GM19193 (cell line): ENCODE results near the gene NRP2.

ENCODE experiments used
- POLR2A ChIP-seq: IDR thresholded peaks from 4 replicates; pipeline ENCODE4 v1.6.1; 2011; ENCODE audit not compliant: insufficient read depth, insufficient read length; ENCODE audit errors: extremely low read depth

NRP2 gene

GRCh38 chr2:205783872-205784499 is 101.7 kb downstream of the NRP2 start:
- TF ChIP-seq POLR2A: no peak

- no peak for TF ChIP-seq POLR2A
Observed at GRCh38 chr2:205785507-205786260, 103.4 kb downstream of the NRP2 start.

- TF ChIP-seq POLR2A: no peak
Observed at GRCh38 chr2:205786976-205787375, 104.7 kb downstream of the NRP2 start.

GRCh38 chr2:205787761-205788160 is 105.5 kb downstream of the NRP2 start:
- no peak for TF ChIP-seq POLR2A

GRCh38 chr2:205789906-205790305 is 107.6 kb downstream of the NRP2 start:
- no peak for TF ChIP-seq POLR2A

GRCh38 chr2:205792908-205793307 is 110.6 kb downstream of the NRP2 start:
- TF ChIP-seq POLR2A: no peak

- no peak for TF ChIP-seq POLR2A
Observed at GRCh38 chr2:205796805-205797313, 114.6 kb downstream of the NRP2 start.

- TF ChIP-seq POLR2A: no peak
Observed at GRCh38 chr2:205797866-205798265, 115.6 kb downstream of the NRP2 start.

- TF ChIP-seq POLR2A: no peak
Observed at GRCh38 chr2:205800224-205800623, 117.9 kb downstream of the NRP2 start.

GRCh38 chr2:205800773-205801172 is 118.5 kb downstream of the NRP2 start:
- TF ChIP-seq POLR2A: no peak

GRCh38 chr2:205802065-205802464 is 119.8 kb downstream of the NRP2 start:
- no peak for TF ChIP-seq POLR2A

- no peak for TF ChIP-seq POLR2A
Observed at GRCh38 chr2:205802941-205803340, 120.6 kb downstream of the NRP2 start.

- TF ChIP-seq POLR2A: no peak
Observed at GRCh38 chr2:205803500-205803899, 121.2 kb downstream of the NRP2 start.

GRCh38 chr2:205805136-205805535 is 122.8 kb downstream of the NRP2 start:
- no peak for TF ChIP-seq POLR2A

- TF ChIP-seq POLR2A: no peak
Observed at GRCh38 chr2:205806143-205806905, 124.0 kb downstream of the NRP2 start.
